ENCODE results near the gene JUN.

The JUN gene

DNA sequence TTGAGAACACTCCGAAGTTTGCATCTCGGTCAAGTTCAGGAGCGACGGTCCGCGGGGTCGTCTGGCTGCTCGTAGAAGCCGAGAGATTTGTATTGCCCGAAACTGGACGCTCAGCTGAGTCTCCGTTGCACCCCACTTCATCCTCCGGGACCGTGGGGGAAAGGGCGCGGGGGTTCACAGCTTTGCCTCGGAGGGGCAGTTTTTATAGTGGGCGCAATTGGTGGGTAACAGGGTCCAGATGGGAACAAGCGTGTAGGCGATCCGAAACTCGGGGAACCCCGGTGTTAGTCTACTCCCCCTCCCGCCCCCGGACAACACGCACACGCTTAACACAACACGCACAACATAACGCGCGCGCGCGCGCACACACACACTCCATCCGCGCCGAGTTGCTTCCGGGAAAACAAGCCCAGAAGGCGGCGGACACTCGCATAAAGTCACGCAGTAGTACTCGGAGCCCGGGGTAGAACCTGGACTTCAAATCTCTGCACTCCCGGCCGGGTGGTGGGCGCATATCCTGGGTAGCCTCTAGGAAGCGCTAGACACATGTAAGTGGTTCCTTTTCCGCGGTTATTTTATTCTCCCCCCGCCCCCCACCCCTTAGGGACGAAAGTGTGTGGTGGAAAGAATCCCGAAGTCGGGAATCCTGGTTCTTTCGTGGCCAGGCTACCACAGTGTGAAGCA is 1.1 kb upstream of the JUN start:
- no peak for FAIRE-seq
- peak; percentile 67 for DNase-seq (ENCODE audit: insufficient read length, low spot score)

GRCh38 chr1:58783090-58783992 is 506 bp downstream of the JUN start:
- DNase-seq (ENCODE audit: insufficient read length, low spot score) (no peak), FAIRE-seq (no peak)

- FAIRE-seq, result no peak
Observed at GRCh38 chr1:58782178-58783089, 1.4 kb downstream of the JUN start.

DNA sequence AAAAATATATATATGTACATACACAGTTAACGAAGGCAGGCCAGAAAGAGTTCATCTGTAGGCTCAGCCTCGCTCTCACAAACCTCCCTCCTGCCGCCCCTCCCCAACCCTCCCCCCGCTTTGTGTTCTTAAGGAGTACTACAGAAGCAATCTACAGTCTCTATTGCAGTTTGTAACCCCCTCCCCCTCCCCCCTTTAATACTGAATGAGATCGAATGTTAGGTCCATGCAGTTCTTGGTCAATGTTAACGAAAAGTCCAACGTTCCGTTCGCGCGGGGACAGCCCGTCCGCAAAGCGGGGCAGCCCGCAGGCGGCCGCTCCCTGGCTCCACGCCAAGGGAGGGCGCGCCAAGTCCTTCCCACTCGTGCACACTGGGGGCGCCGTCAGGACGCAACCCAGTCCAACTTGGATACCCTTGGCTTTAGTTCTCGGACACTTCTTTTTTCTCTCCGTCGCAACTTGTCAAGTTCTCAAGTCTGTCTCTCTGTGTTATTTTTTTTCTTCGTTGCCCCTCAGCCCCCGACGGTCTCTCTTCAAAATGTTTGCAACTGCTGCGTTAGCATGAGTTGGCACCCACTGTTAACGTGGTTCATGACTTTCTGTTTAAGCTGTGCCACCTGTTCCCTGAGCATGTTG is 2.2 kb downstream of the JUN start:
- DNase-seq (ENCODE audit: insufficient read length, low spot score), result no peak
- no peak for FAIRE-seq

More at GRCh38 chr1:58782178-58783089, 1.4 kb downstream of the JUN start:
- DNase-seq (ENCODE audit: insufficient read length, low spot score), result no peak

DNA sequence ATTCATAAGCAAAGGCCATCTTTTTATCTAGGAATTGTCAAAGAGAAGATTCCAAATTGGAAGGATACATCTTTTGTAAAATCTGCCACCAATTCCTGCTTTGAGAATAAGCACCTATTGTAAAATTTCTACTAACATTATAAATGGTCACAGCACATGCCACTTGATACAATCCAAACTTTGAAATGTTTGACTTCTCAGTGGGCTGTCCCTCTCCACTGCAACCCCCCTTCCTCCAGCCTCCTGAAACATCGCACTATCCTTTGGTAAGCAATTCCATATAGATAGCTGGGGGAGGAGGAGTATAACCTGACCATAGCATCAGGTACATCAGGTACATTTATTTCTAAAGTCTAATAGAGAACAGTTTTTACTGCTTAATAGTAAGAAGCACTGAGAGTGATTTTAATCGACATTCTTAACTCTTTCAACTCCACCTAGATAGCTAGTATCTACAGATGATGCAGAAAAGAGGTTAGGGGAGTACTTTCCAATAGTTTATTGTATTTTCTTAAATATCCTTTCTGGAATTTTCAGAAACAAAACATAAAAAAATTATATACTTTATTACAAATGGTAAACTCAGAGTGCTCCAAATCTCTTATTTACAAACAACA is 2.9 kb downstream of the JUN start:
- FAIRE-seq, result no peak
- DNase-seq (ENCODE audit: insufficient read length, low spot score), result no peak

DNA sequence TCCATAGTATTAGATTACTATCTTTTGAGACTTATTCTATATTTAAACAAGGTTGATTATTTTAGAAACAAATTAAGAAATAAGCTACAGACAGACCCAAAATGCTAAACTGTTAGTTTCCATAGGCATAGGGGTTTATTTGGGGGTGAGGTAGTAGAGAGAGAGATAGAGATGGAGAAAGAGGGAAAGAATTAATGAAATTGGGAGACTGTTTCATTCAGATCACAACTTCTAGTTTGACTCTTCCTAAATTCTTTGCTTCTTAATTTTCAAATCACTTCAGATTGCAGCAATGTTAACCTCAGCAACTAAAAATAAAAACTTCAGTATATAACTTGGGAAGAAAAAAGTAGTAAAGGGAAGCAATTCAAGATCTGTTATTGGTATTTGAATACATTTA is 3.4 kb downstream of the JUN start:
- FAIRE-seq, result no peak
- DNase-seq (ENCODE audit: insufficient read length, low spot score), result no peak

DNA sequence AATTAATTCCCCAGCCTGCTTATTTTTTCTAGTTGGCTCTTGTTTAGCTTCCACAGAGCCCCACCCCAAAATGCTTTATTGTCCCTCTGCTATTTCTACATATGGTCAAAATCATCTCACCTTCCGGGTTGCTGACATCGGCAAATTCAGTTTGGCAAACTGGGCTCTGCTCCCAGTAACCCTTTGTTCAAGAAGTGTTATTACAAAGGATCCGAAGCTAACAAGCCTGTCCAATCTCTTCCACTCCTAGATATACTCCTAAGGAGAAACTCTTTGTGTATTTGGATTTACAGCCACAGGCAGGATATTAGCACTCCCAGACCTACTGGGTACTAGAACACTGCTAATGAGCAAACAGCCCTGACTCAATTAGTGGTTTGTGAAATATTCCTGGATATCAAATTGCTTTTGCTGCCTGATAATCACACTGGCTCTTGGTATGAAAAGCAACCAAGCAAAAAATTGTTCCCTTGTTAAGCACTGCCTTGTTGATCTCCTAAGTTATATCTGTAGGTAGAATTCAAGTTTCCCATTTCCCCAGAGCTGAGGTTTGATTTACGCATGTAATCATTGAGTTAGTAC is 4.0 kb downstream of the JUN start:
- FAIRE-seq (no peak), DNase-seq (ENCODE audit: insufficient read length, low spot score) (no peak)

- FAIRE-seq, result no peak
- DNase-seq (ENCODE audit: insufficient read length, low spot score), result no peak
Observed at GRCh38 chr1:58779059-58779754, 4.6 kb downstream of the JUN start.

- DNase-seq (ENCODE audit: insufficient read length, low spot score), result no peak
- no peak for FAIRE-seq
Observed at GRCh38 chr1:58778385-58779000, 5.4 kb downstream of the JUN start.

- FAIRE-seq, result no peak
- DNase-seq (ENCODE audit: insufficient read length, low spot score), result no peak
Observed at GRCh38 chr1:58774027-58774426, 9.8 kb downstream of the JUN start.

- no peak for DNase-seq (ENCODE audit: insufficient read length, low spot score)
Observed at GRCh38 chr1:58773406-58773840, 10.4 kb downstream of the JUN start.

DNA sequence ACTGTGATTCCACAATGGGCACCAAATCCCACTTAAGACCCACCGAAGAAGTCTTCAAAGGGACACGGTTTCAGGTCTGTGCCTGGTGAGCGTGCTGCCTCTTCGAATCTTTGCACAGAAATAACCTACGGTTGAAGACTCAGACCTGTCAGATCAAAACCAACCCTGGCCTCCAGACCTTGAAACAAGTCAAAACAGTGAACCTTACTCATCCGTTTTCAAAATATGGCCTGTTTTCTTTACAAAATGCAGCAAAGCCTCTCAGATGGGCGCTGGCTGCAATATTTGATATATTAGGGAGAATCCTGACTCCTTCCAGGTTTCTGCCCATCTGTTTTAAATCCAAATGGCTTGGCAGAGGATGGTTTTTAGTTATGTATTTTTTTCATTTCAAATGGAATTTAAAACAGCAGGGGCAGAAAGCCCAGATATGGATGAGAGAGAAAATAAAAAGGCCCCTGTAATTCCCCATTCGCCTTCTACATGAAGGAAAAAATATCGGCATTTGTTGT is 14.0 kb downstream of the JUN start:
- no peak for FAIRE-seq
- no peak for DNase-seq (ENCODE audit: insufficient read length, low spot score)

More at GRCh38 chr1:58773406-58773840, 10.4 kb downstream of the JUN start:
- FAIRE-seq, result no peak

DNA sequence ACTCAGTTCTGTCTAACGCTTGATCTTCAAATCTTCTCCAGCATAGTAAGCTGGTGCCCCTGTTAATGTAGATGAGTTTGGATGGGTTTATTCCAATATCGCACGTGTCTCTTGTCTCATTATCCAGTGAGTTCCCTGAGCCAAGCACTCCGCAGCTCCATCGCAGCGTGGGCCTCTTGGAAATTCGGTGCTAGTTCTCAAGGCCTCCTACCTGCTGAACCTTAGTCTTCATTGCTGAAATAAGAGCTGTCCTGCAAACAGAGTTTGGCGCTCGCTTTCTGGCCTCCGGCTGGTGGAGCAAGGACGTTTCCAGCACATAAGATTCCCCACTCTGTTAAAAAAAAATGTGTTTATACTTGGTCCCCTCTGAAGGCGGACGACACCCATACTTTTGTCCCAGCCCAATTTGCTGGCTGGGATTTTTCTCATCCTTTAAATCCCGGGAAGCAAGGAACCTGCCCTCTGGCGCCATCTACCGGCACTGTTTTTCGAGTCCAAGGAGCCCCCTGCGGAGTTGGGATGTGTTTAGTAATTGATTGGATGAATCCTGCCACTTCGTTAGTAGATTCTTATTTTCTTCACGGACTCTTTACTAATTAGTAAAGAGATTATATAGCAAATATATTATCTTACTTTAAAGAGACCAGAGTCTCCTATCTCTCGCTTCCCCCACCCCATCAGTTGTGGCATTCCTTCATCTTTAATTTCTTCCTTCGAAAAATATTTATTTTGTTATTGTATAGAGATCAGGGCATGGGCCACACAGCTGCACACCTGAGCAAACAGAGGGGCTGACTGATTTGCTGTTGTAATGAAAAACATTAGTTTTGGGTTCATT is 14.7 kb downstream of the JUN start:
- no peak for DNase-seq (ENCODE audit: insufficient read length, low spot score)
- no peak for FAIRE-seq

DNA sequence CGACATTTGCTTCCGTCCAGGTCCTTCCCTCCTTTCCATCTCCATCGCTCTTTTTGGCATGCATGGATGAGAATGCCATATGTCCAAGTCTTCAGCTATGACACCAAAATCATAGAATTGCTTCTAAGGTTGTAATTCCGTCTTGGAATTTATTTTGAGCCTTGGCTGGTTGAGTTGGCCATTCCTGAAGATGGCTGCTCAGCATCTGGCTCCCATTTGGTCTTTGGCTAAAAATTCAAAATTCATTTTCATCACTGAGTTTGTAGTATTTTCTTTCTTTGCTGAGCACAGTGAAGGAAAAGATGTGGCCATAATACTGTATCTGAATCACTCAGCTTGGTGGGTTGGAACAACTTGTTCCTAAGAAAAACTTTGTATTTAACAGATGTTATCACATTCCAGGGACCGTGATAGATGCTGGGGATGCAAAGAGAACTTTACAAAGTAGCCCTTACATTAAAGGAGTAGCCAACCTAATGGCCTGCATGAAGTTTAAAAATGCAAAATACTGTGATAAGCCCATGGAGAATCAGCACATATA is 15.6 kb downstream of the JUN start:
- DNase-seq (ENCODE audit: insufficient read length, low spot score) (no peak), FAIRE-seq (no peak)

GRCh38 chr1:58767143-58767542 is 16.7 kb downstream of the JUN start:
- DNase-seq (ENCODE audit: insufficient read length, low spot score) (no peak), FAIRE-seq (no peak)

- FAIRE-seq (no peak), DNase-seq (ENCODE audit: insufficient read length, low spot score) (no peak)
Observed at GRCh38 chr1:58765441-58765840, 18.4 kb downstream of the JUN start.

DNA sequence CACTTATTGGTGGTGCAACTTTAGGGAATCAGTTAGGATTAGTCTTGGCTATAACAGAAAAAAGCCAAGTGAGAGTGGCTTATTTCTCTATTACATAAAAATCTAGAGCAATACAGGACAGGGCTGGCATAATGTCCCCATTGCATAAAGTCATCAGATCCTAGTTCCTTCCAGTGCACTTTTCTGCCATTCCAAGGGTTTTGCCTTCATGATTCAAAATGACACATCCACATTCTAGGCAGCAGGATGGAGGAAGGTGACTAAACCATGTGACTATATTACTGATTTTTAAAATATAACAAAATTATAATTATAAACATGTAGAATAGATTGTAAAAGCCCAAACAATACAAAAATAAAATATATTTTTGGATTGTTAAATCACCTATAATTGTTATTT is 18.8 kb downstream of the JUN start:
- FAIRE-seq, result no peak
- no peak for DNase-seq (ENCODE audit: insufficient read length, low spot score)

All from HTR-8/SVneo (cell line).